GM12873 (cell line): ENCODE results near the gene LRMDA.

Experiments
- CTCF ChIP-seq: IDR thresholded peaks from 2 replicates; pipeline ENCODE4 v1.5.1; 2012; ENCODE audit warnings: low read depth, mild to moderate bottlenecking, moderate library complexity, low read length, control low read depth; ENCODE audit not compliant: insufficient read depth; ENCODE audit errors: missing control alignments

LRMDA gene

DNA sequence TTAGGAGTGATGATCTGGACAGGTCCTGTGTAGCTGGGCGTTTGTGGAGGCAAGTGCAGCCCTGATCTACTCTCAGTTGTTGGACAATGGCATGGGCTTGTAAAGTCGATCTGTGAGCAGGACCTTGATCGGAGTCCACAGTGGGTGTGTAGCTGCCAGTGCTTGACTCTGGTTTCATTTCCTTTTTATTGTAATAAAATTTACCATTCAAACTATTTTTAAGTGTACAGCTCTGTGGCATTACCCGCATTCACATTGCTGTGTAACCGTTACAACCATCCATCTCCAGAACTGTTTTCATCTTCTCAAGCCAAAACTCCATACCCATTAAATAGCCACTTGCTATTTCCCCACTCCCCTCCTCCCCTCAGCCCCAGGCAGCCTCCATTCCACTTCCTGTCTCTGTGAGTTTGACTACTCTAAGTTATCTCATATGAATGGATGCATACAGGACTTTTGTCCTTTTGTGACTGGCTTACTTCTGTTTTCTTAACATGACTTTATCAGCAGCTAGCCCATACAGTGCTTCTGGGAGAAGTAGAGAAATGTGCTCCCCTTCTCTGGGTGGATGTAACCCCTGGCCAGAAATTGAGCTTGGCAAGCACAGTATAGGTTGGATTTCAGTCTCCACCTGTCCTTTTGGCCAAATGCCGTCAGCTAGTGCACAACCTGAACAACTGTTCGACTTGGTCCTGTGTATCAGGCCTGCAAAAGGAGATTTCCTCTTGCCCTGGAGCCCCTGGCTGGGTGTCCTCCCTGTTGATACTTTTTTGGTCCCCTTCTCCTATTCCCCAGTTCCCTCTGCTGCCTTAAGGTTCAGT, 180.0 kb downstream of the LRMDA start:
- no peak for TF ChIP-seq CTCF

- TF ChIP-seq CTCF: no peak
Measured at GRCh38 chr10:75611993-75612372, 180.6 kb downstream of the LRMDA start.

GRCh38 chr10:75612904-75613684, 181.7 kb downstream of the LRMDA start:
- no peak for TF ChIP-seq CTCF

- no peak for TF ChIP-seq CTCF
Measured at GRCh38 chr10:75613685-75614504, 182.5 kb downstream of the LRMDA start.

- no peak for TF ChIP-seq CTCF
Measured at GRCh38 chr10:75616076-75616475, 184.7 kb downstream of the LRMDA start.

GRCh38 chr10:75616874-75617478, 185.6 kb downstream of the LRMDA start:
- no peak for TF ChIP-seq CTCF
